SK-N-SH (cell line): Measurements from ENCODE around the gene MS4A12. TPM values are rescaled to one million over a fixed set of nuclear protein-coding genes. Genes with fewer than 3 reads are reported as not detected.

Source experiments
- CTCF ChIA-PET: fragments of 300-600, 350-600 bp; formaldehyde crosslinking; extraction: SDS; loops from one replicate; lab custom pipeline; 2021; lab: Yijun Ruan, JAX
- POLR2A ChIA-PET: fragments of 350-600 bp; sonication (Branson Sonifier 250); formaldehyde crosslinking; extraction: SDS; loops from one replicate; lab custom pipeline; 2020; ENCODE audit warnings: antibody characterized with exemption, inconsistent platforms; lab: Yijun Ruan, JAX
- DNase-seq: peaks from one replicate; pipeline ENCODE4 v3.0.0; 2012
- H2AFZ ChIP-seq: fragments of 200-600 bp; sonication (generic); 2 replicates; pipeline ENCODE4 v1.8.1; 2016; ENCODE audit warnings: antibody characterized with exemption, mild to moderate bottlenecking, low read depth
- H3F3A ChIP-seq: fragments of 200-600 bp; sonication (generic); replicated peaks from 2 replicates; pipeline ENCODE3; 2016; ENCODE audit warnings: antibody characterized with exemption, mild to moderate bottlenecking; ENCODE audit not compliant: insufficient read depth
- H3K27ac ChIP-seq, 2 experiments: fragments of 200-500 bp in 1 of 2; fragments of 200-600 bp in 1 of 2; sonication (Bioruptor generic) in 1 of 2; sonication (generic), shearing (Covaris generic) in 1 of 2; 2 replicates each; pipeline versions ENCODE4 v1.5.1 to v1.6.1; 2014 to 2016; ENCODE audit warnings: low read depth in 2 of 2, inconsistent platforms in 1 of 2, low read length in 1 of 2, mild to moderate bottlenecking in 1 of 2, mixed read lengths in 1 of 2
- H3K27me3 ChIP-seq: fragments of 200-600 bp; sonication (generic), shearing (Covaris generic); 2 replicates; pipeline ENCODE4 v1.6.1; 2016; ENCODE audit warnings: mixed run types; ENCODE audit not compliant: insufficient read depth
- H3K36me3 ChIP-seq, 2 experiments: fragments of 200-500 bp in 1 of 2; fragments of 200-600 bp in 1 of 2; sonication (Bioruptor generic) in 1 of 2; sonication (generic) in 1 of 2; replicated peaks in 1 of 2; 2 replicates each; pipeline versions ENCODE3 to v1.5.1; 2014 to 2016; ENCODE audit warnings: low read length in 1 of 2, mild to moderate bottlenecking in 1 of 2; ENCODE audit not compliant: insufficient read depth in 2 of 2, control insufficient read depth in 1 of 2
- H3K4me1 ChIP-seq, 2 experiments: fragments of 200-500 bp in 1 of 2; fragments of 200-600 bp in 1 of 2; sonication (Bioruptor generic) in 1 of 2; sonication (generic), shearing (Covaris generic) in 1 of 2; 2 replicates each; pipeline versions ENCODE4 v1.5.1 to v1.6.1; 2014 to 2016; ENCODE audit warnings: low read depth in 1 of 2, low read length in 1 of 2, mixed run types in 1 of 2; ENCODE audit not compliant: insufficient read depth in 2 of 2, control insufficient read depth in 1 of 2
- H3K4me2 ChIP-seq: fragments of 200-600 bp; sonication (generic), shearing (Covaris generic); 2 replicates; pipeline ENCODE4 v1.6.1; 2017; ENCODE audit warnings: mixed run types
- H3K4me3 ChIP-seq, 2 experiments: fragments of 200-500 bp in 1 of 2; fragments of 200-600 bp in 1 of 2; sonication (Bioruptor generic) in 1 of 2; sonication (generic), shearing (Covaris generic) in 1 of 2; 2 replicates each; pipeline versions ENCODE4 v1.5.1 to v1.8.1; 2014 to 2016; ENCODE audit warnings: low read depth in 2 of 2, inconsistent platforms in 1 of 2, low read length in 1 of 2, mild to moderate bottlenecking in 1 of 2, mixed read lengths in 1 of 2, moderate library complexity in 1 of 2
- H3K79me2 ChIP-seq: fragments of 200-600 bp; sonication (generic); 2 replicates; pipeline ENCODE4 v1.8.1; 2017; ENCODE audit warnings: mild to moderate bottlenecking; ENCODE audit not compliant: insufficient read depth
- H3K9ac ChIP-seq: fragments of 200-600 bp; sonication (generic); 2 replicates; pipeline ENCODE4 v1.6.1; 2017; ENCODE audit warnings: mixed run types
- H3K9me2 ChIP-seq: fragments of 200-600 bp; sonication (generic); 2 replicates; pipeline ENCODE4 v1.6.1; 2017; ENCODE audit warnings: mixed run types
- H3K9me3 ChIP-seq: fragments of 200-600 bp; sonication (generic); 2 replicates; pipeline ENCODE4 v1.6.1; 2017; ENCODE audit warnings: mixed run types, mild to moderate bottlenecking, moderate library complexity
- H4K20me1 ChIP-seq: fragments of 200-600 bp; sonication (generic); 2 replicates; pipeline ENCODE4 v1.6.1; 2017; ENCODE audit warnings: mild to moderate bottlenecking, mixed run types; ENCODE audit not compliant: insufficient read depth
- ELF1 ChIP-seq: IDR thresholded peaks from 2 replicates; pipeline ENCODE4 v1.4.0; 2012
- EZH2phosphoT487 ChIP-seq: fragments of 200-600 bp; sonication (generic); IDR thresholded peaks from 2 replicates; pipeline ENCODE4 v1.6.1; 2017; ENCODE audit warnings: low read depth, mixed run types, mild to moderate bottlenecking, antibody characterized with exemption, moderate library complexity, borderline replicate concordance
- FOSL2 ChIP-seq: IDR thresholded peaks from 2 replicates; pipeline ENCODE4 v1.4.0; 2012; ENCODE audit warnings: low read depth, mild to moderate bottlenecking, moderate library complexity, borderline replicate concordance
- FOXM1 ChIP-seq: IDR thresholded peaks from 2 replicates; pipeline ENCODE4 v1.4.0; 2012; ENCODE audit warnings: low read depth, mild to moderate bottlenecking
- GABPA ChIP-seq: IDR thresholded peaks from 2 replicates; pipeline ENCODE4 v1.4.0; 2012; ENCODE audit warnings: low read depth, mild to moderate bottlenecking
- GATA2 ChIP-seq: sonication (generic); formaldehyde crosslinking; IDR thresholded peaks from 2 replicates; pipeline ENCODE4 v1.5.0; 2020; ENCODE audit warnings: mild to moderate bottlenecking, missing genetic modification reagents
- MXI1 ChIP-seq: IDR thresholded peaks from 2 replicates; pipeline ENCODE4 v1.6.1; 2012; ENCODE audit warnings: mild to moderate bottlenecking, low read depth, low read length, improper control_type of control experiment
- NFIC ChIP-seq: IDR thresholded peaks from 2 replicates; pipeline ENCODE4 v1.4.0; 2012; ENCODE audit warnings: borderline replicate concordance
- RAD21 ChIP-seq: IDR thresholded peaks from 2 replicates; pipeline ENCODE4 v1.6.1; 2012; ENCODE audit warnings: mild to moderate bottlenecking, low read length
- RCOR1 ChIP-seq: fragments of 150-350 bp; IDR thresholded peaks from 2 replicates; pipeline ENCODE4 v1.6.1; 2017; ENCODE audit warnings: antibody characterized with exemption, low read length
- RFX5 ChIP-seq: IDR thresholded peaks from 2 replicates; pipeline ENCODE4 v1.6.1; 2012; ENCODE audit warnings: mild to moderate bottlenecking, improper control_type of control experiment, low read length
- TEAD4 ChIP-seq: IDR thresholded peaks from 2 replicates; pipeline ENCODE4 v1.4.0; 2012; ENCODE audit warnings: mild to moderate bottlenecking, borderline replicate concordance; ENCODE audit not compliant: insufficient read depth
- WGBS: methylation state at CpG from one replicate; pipeline ENCODE4 v1.1.6; 2017; ENCODE audit warnings: low lambda C conversion rate; 5-methylcytosine and 5-hydroxymethylcytosine counted together
- polyA plus RNA-seq, 3 experiments: library from polyadenylated mRNA; depleted of rRNA; stranded (reverse); fragments of >200 nt; gene quantifications; 2 replicates each; pipeline ENCODE4 v1.2.3, GENCODE V29; 2012
- TF ChIP-seq, protein P1 (sequence below): fragments of 200-600 bp; sonication (generic); IDR thresholded peaks from 2 replicates; pipeline ENCODE4 v1.6.1; 2017; ENCODE audit warnings: antibody characterized with exemption, mild to moderate bottlenecking, moderate library complexity
- TF ChIP-seq, protein P2 (sequence below): fragments of 150-350 bp; IDR thresholded peaks from 2 replicates; pipeline ENCODE4 v1.6.1; 2016; ENCODE audit warnings: mild to moderate bottlenecking, low read depth, low read length
- TF ChIP-seq, protein P3 (sequence below): fragments of 150-350 bp; IDR thresholded peaks from 2 replicates; pipeline ENCODE4 v1.6.1; 2017; ENCODE audit warnings: antibody characterized with exemption, low read length, low read depth, borderline replicate concordance
- TF ChIP-seq, protein P4 (sequence below): IDR thresholded peaks from 2 replicates; pipeline ENCODE4 v1.4.0; 2012; ENCODE audit warnings: low read depth, borderline replicate concordance
- TF ChIP-seq, protein P5 (sequence below): IDR thresholded peaks from 2 replicates; pipeline ENCODE4; 2012

MS4A12 gene
- polyA plus RNA-seq, 1 of the 3 experiments (the other 2 are of a cell fraction): not detected

DNA sequence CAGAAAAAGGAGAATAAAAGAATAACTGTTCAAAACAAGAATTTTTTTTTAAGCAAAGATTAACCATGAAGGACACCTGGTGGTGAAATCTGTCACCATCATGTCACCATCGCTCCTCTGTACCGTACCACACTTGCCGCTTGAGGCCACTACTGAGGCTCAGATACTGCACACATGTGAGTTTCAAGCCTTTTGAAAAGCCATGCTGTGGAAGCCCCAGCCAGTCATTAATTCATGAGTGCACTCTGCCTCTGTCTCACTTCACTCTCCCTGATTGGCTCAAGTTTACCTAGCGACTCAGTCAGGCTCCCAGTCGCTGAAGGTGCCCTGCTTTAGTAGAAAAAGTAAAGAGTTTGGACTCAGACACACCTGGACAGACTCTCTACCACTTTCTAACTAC, 6.6 kb upstream of the MS4A12 start:
- Histone ChIP-seq H3K27ac (no peak overlapping the region), H3K4me2 (no peak overlapping the region), H3K36me3 (no peaks in the 10 kb centered on the region), H3F3A (no peaks in the 10 kb centered on the region), H3K9ac (no peak overlapping the region), H3K4me1 (no peaks in the 10 kb centered on the region), H3K79me2 (no peaks in the 10 kb centered on the region), H3K27me3 (no peaks in the 10 kb centered on the region; the same call in 1 of the 2 replicates), H2AFZ (no peak overlapping the region), H4K20me1 (no peaks in the 10 kb centered on the region), H3K9me3 (no peaks in the 10 kb centered on the region), H3K9me2 (no peaks in the 10 kb centered on the region), H3K4me3 (no peak overlapping the region)
- no peak for TF ChIP-seq TEAD4
- TF ChIP-seq, protein P1, sequence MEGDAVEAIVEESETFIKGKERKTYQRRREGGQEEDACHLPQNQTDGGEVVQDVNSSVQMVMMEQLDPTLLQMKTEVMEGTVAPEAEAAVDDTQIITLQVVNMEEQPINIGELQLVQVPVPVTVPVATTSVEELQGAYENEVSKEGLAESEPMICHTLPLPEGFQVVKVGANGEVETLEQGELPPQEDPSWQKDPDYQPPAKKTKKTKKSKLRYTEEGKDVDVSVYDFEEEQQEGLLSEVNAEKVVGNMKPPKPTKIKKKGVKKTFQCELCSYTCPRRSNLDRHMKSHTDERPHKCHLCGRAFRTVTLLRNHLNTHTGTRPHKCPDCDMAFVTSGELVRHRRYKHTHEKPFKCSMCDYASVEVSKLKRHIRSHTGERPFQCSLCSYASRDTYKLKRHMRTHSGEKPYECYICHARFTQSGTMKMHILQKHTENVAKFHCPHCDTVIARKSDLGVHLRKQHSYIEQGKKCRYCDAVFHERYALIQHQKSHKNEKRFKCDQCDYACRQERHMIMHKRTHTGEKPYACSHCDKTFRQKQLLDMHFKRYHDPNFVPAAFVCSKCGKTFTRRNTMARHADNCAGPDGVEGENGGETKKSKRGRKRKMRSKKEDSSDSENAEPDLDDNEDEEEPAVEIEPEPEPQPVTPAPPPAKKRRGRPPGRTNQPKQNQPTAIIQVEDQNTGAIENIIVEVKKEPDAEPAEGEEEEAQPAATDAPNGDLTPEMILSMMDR: peak; percentile 50
- TF ChIP-seq MXI1: no peak
- TF ChIP-seq RAD21: peak; percentile 13; the same call in 1 of the 2 replicates
- 13% methylated on average over 5 of the region's 5 CpGs for WGBS
- peak; percentile 39 for DNase-seq
- ChIA-PET CTCF (interaction anchor here (0.7 kb wide), 1 partner anchor 13 kb away, joined by 3 read pairs; no protein-coding TSS in a partner anchor), POLR2A (no interaction called here)

DNA sequence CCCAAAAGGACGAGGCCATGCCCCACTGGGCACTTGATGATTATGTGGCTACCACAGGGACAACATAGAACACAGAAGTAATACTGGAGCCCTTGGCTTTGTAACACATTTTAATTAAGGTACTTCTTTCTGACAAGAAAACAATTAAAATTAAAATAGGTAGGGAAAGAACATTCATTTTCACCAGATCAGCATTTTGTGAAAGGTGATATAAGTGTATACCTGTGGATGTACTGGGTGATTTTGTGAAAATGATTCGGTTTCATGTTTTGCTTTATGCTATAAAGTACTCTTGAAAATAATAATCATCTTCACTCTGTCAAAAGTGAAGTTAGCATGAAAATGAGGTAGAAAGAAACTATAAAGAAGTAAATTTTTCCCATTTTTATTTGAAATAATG, 876 bp downstream of the MS4A12 start:
- Histone ChIP-seq H4K20me1 (no peaks in the 10 kb centered on the region), H3K4me1 (no peaks in the 10 kb centered on the region), H3K9me2 (no peaks in the 10 kb centered on the region), H3K27me3 (no peaks in the 10 kb centered on the region; the same call in 1 of the 2 replicates), H3K27ac (no peak overlapping the region), H3K36me3 (no peaks in the 10 kb centered on the region), H2AFZ (no peak overlapping the region)
- no peak for DNase-seq
- TF ChIP-seq ELF1: no peak
- TF ChIP-seq FOSL2: no peak
- TF ChIP-seq, protein P2, sequence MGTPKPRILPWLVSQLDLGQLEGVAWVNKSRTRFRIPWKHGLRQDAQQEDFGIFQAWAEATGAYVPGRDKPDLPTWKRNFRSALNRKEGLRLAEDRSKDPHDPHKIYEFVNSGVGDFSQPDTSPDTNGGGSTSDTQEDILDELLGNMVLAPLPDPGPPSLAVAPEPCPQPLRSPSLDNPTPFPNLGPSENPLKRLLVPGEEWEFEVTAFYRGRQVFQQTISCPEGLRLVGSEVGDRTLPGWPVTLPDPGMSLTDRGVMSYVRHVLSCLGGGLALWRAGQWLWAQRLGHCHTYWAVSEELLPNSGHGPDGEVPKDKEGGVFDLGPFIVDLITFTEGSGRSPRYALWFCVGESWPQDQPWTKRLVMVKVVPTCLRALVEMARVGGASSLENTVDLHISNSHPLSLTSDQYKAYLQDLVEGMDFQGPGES: no peak
- no peak for TF ChIP-seq EZH2phosphoT487
- TF ChIP-seq RFX5: no peak
- TF ChIP-seq NFIC: no peak
- TF ChIP-seq GATA2 (CRISPR knock-in tag): no peak
- TF ChIP-seq, protein P3, sequence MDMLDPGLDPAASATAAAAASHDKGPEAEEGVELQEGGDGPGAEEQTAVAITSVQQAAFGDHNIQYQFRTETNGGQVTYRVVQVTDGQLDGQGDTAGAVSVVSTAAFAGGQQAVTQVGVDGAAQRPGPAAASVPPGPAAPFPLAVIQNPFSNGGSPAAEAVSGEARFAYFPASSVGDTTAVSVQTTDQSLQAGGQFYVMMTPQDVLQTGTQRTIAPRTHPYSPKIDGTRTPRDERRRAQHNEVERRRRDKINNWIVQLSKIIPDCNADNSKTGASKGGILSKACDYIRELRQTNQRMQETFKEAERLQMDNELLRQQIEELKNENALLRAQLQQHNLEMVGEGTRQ: no peak
- no peak for TF ChIP-seq TEAD4
- TF ChIP-seq RCOR1: no peak
- TF ChIP-seq GABPA: no peak
- no peak for TF ChIP-seq FOXM1
- TF ChIP-seq, protein P4, sequence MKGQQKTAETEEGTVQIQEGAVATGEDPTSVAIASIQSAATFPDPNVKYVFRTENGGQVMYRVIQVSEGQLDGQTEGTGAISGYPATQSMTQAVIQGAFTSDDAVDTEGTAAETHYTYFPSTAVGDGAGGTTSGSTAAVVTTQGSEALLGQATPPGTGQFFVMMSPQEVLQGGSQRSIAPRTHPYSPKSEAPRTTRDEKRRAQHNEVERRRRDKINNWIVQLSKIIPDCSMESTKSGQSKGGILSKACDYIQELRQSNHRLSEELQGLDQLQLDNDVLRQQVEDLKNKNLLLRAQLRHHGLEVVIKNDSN: no peak
- no peak for TF ChIP-seq MXI1
- TF ChIP-seq, protein P5, sequence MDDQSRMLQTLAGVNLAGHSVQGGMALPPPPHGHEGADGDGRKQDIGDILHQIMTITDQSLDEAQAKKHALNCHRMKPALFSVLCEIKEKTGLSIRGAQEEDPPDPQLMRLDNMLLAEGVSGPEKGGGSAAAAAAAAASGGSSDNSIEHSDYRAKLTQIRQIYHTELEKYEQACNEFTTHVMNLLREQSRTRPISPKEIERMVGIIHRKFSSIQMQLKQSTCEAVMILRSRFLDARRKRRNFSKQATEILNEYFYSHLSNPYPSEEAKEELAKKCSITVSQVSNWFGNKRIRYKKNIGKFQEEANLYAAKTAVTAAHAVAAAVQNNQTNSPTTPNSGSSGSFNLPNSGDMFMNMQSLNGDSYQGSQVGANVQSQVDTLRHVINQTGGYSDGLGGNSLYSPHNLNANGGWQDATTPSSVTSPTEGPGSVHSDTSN: no peak
- TF ChIP-seq, all 33 proteins: peak for 0
- Histone ChIP-seq H3K9ac (no peak overlapping the region), H3K4me2 (no peak overlapping the region), H3K9me3 (no peaks in the 10 kb centered on the region), H3K79me2 (no peaks in the 10 kb centered on the region), H3K4me3 (no peak overlapping the region), H3F3A (no peaks in the 10 kb centered on the region)
- ChIA-PET CTCF (no interaction called here), POLR2A (no interaction called here)
- WGBS: 4% methylated on average over 2 of the region's 2 CpGs
